Osteocyte (in vitro differentiated cells): ENCODE results near the gene MOK. TPM values are rescaled to one million over a fixed set of nuclear protein-coding genes. Genes with fewer than 3 reads are reported as not detected.
A peak's percentile ranks its signal among the peaks of the same experiment; 100 is the strongest.

Source experiments
- DNase-seq: peaks from one replicate; pipeline ENCODE4 v3.0.0; 2021; ENCODE audit warnings: mixed read lengths; ENCODE audit not compliant: unreplicated experiment; ENCODE audit errors: extremely low spot score
- H3K27ac Mint-ChIP-seq: one replicate; pipeline ENCODE4 v1.8.0; 2021; ENCODE audit warnings: mild to moderate bottlenecking, mixed read lengths; ENCODE audit not compliant: unreplicated experiment
- H3K27me3 Mint-ChIP-seq: one replicate; pipeline ENCODE4 v1.8.0; 2021; ENCODE audit warnings: mixed read lengths; ENCODE audit not compliant: unreplicated experiment
- H3K36me3 Mint-ChIP-seq: one replicate; pipeline ENCODE4 v1.8.0; 2021; ENCODE audit warnings: mixed read lengths; ENCODE audit not compliant: unreplicated experiment
- H3K4me1 Mint-ChIP-seq: one replicate; pipeline ENCODE4 v1.8.0; 2021; ENCODE audit warnings: mixed read lengths; ENCODE audit not compliant: unreplicated experiment
- H3K4me3 Mint-ChIP-seq: one replicate; pipeline ENCODE4 v1.8.0; 2021; ENCODE audit warnings: mild to moderate bottlenecking, moderate library complexity, mixed read lengths; ENCODE audit not compliant: unreplicated experiment
- H3K9me3 Mint-ChIP-seq: one replicate; pipeline ENCODE4 v1.8.0; 2021; ENCODE audit warnings: mixed read lengths; ENCODE audit not compliant: unreplicated experiment
- total RNA-seq: library from RNA; stranded (reverse); gene quantifications from 2 replicates; pipeline ENCODE4 v1.2.1, GENCODE V29; 2021
- TF ChIP-seq, protein P1 (sequence below): fragments of 200-600 bp; sonication (generic); IDR thresholded peaks from 2 replicates; pipeline ENCODE4 v1.5.0; 2021; ENCODE audit warnings: antibody characterized with exemption, mild to moderate bottlenecking, moderate library complexity

Gene MOK
- total RNA-seq, 1 donor from 2014 or later, result 9.5 TPM

DNA sequence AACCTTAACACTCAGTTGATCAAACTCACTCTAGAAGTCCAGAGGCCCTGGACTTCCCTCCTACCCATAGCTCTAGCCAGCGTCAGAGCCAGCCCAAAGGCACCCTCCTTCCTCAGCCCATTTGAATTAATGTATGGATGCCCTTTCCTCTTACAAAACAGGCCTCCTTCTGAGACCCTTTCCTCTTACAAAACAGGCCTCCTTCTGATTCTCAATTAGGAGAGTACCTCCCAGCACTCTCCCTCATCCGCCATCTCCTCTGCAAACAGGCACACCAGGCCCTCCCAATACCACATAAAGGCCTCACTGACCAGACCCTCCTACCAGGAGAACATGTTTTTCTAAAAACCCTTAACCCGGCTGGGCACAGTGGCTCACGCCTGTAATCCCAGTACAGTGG is 65.7 kb downstream of the MOK start:
- Mint-ChIP-seq H3K27ac (no peak overlapping the region), H3K4me1 (no peaks in the 10 kb centered on the region), H3K36me3 (no peaks in the 10 kb centered on the region), H3K9me3 (no peaks in the 10 kb centered on the region), H3K4me3 (no peak overlapping the region), H3K27me3 (no peaks in the 10 kb centered on the region)
- TF ChIP-seq, protein P1, sequence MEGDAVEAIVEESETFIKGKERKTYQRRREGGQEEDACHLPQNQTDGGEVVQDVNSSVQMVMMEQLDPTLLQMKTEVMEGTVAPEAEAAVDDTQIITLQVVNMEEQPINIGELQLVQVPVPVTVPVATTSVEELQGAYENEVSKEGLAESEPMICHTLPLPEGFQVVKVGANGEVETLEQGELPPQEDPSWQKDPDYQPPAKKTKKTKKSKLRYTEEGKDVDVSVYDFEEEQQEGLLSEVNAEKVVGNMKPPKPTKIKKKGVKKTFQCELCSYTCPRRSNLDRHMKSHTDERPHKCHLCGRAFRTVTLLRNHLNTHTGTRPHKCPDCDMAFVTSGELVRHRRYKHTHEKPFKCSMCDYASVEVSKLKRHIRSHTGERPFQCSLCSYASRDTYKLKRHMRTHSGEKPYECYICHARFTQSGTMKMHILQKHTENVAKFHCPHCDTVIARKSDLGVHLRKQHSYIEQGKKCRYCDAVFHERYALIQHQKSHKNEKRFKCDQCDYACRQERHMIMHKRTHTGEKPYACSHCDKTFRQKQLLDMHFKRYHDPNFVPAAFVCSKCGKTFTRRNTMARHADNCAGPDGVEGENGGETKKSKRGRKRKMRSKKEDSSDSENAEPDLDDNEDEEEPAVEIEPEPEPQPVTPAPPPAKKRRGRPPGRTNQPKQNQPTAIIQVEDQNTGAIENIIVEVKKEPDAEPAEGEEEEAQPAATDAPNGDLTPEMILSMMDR, result no peak
- no peak for DNase-seq

DNA sequence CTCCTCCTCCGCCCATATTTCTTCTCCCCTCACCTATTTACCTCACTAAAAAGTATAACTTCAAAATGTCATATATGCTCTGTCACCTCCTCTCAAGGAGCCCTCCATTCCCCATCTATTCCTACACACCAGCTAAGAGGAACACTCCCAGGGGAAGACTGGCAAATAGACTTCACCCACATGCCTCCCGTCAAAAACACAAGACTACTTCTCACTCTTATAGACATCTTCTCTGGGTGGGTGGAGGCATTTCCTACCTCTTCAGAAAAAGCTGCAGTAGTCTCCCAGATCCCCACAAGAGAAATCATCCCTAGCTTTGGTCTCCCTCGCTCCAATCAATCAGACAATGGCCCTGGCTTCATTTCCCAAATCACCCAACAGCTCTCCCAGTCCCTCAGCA is 66.2 kb downstream of the MOK start:
- Mint-ChIP-seq H3K4me1 (no peaks in the 10 kb centered on the region), H3K27ac (no peak overlapping the region), H3K9me3 (no peaks in the 10 kb centered on the region), H3K27me3 (no peaks in the 10 kb centered on the region), H3K4me3 (no peak overlapping the region), H3K36me3 (no peaks in the 10 kb centered on the region)
- DNase-seq, result no peak
- TF ChIP-seq, protein P1, result no peak

DNA sequence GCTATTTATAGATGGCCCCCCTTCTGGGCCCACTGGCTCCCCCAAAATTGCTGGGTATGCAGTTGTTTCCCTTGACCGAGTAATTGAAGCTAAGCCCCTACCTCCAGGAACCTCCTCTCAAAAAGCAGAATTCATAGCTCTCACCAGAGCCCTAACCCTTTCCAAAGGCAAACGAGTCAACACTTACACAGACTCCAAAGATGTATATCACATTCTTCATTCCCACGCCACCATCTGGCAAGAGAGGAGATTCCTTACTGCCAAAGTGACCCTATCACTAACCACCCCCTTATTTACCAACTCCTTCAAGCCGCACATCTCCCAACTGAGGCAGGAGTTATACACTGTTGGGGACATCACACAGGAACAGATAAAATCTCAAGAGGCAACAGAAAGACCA is 66.8 kb downstream of the MOK start:
- no peak overlapping the region for H3K27ac Mint-ChIP-seq
- DNase-seq, result no peak
- no peaks in the 10 kb centered on the region for H3K9me3 Mint-ChIP-seq
- no peaks in the 10 kb centered on the region for H3K36me3 Mint-ChIP-seq
- H3K4me3 Mint-ChIP-seq, result no peak overlapping the region
- no peaks in the 10 kb centered on the region for H3K27me3 Mint-ChIP-seq
- TF ChIP-seq, protein P1, result no peak
- H3K4me1 Mint-ChIP-seq, result no peaks in the 10 kb centered on the region

DNA sequence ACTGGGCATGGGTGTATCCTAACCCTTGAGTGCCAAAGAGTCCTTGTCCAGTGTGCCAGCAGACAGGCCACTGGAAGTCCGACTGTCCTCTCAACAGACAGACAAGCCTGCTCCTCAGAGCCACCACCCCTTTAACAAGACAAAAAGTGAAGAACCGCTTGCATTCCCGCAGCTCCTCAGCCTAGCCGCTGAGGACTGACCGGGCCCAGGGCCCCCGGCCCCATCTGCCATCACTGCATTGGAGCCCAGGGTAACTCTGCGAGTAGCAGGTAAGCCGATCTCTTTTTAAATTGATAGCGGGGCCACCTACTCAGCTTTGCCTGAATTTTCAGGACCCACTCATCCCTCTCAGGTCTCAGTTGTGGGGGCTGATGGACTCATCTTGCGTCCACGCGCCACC is 68.9 kb downstream of the MOK start:
- TF ChIP-seq, protein P1, result no peak
- no peaks in the 10 kb centered on the region for H3K4me1 Mint-ChIP-seq
- DNase-seq, result no peak
- H3K27me3 Mint-ChIP-seq, result no peaks in the 10 kb centered on the region
- no peak overlapping the region for H3K4me3 Mint-ChIP-seq
- no peaks in the 10 kb centered on the region for H3K9me3 Mint-ChIP-seq
- H3K27ac Mint-ChIP-seq, result no peak overlapping the region
- no peaks in the 10 kb centered on the region for H3K36me3 Mint-ChIP-seq

DNA sequence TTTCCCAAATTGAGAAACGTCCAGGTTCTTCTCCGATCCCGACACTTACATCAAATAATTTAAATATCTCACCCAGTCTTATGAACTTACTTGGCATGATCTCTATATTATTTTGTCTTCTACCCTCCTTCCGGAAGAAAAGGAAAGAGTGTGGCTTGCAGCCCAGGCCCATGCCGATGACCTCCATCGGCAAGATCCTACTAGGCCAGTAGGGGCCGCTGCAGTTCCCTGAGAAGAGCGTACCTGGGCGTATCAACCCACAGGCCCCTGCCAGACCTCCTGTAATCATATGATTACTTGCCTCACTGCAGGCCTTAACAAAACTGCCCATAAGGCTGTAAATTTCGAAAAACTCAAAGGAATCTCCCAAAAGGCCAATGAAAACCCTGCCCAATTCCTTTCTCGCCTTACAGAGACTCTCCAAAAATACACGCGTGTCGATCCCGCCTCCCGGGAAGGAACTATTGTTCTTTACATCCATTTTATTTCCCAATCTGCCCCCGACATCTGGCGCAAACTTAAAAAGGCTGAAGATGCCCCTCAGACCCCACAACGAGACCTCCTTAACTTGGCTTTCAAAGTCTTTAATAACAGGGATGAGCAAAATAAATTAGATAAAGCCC is 69.6 kb downstream of the MOK start:
- TF ChIP-seq, protein P1, result peak; percentile 86
- Mint-ChIP-seq H3K9me3 (no peaks in the 10 kb centered on the region), H3K4me1 (no peaks in the 10 kb centered on the region), H3K36me3 (no peaks in the 10 kb centered on the region), H3K27me3 (no peaks in the 10 kb centered on the region), H3K27ac (no peak overlapping the region), H3K4me3 (no peak overlapping the region)
- DNase-seq, result peak; percentile 90
